ENCODE measurements around the gene CD34.
"Not testable (repeated sequence)": the region's sequence is repeated elsewhere in the genome, so short reads cannot be mapped to it uniquely, and the experiment has no call there.

CD34 gene

DNA sequence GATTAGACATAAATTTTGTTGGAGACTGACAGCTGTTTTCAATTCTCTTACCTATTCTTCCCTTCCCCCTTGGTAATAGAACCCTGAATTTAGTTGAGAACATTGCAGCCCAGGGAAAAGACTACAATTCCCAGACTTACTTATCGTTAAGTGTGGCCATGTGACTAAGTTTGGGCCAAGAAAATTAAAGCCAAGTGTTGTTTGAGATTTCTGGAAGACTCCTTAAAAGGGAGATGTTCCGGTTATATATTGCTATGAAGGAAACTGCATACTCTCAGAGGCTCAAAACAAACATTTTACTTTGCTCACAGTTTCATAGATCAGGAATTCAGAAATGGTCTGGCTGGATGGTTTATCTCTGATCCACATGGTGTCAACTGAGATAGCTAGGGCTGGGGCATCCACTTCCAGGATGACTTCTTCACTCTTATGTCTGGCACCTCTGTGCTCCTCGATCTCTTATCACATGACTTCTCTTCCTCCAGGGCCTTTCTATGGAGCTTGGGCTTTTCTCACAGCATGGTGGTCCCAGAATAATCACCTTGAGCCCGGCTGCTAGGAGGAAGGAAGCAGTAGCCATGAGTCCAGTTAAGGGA, 22.4 kb upstream of the CD34 start:
- TF ChIP-seq TOX (CRISPR knock-in tag; IDR thresholded peaks at IDR 0.05; ENCODE audit: borderline replicate concordance), result no peak
- no peak for TF ChIP-seq SNAI2 (CRISPR knock-in tag; IDR thresholded peaks at IDR 0.05)
- TF ChIP-seq ZFP30 (CRISPR knock-in tag; IDR thresholded peaks at IDR 0.05), result no peak
- no peak for TF ChIP-seq BACH2 (CRISPR knock-in tag; IDR thresholded peaks at IDR 0.05; ENCODE audit: borderline replicate concordance)
- TF ChIP-seq ZNF70 (CRISPR knock-in tag; IDR thresholded peaks at IDR 0.05), result no peak
- TF ChIP-seq ZC3H10 (CRISPR knock-in tag; IDR thresholded peaks at IDR 0.05), result no peak
- no peak for TF ChIP-seq GLIS3 (CRISPR knock-in tag; IDR thresholded peaks at IDR 0.05)
- no peak for TF ChIP-seq ZFP3 (CRISPR knock-in tag; IDR thresholded peaks at IDR 0.05)
- TF ChIP-seq, protein P1, sequence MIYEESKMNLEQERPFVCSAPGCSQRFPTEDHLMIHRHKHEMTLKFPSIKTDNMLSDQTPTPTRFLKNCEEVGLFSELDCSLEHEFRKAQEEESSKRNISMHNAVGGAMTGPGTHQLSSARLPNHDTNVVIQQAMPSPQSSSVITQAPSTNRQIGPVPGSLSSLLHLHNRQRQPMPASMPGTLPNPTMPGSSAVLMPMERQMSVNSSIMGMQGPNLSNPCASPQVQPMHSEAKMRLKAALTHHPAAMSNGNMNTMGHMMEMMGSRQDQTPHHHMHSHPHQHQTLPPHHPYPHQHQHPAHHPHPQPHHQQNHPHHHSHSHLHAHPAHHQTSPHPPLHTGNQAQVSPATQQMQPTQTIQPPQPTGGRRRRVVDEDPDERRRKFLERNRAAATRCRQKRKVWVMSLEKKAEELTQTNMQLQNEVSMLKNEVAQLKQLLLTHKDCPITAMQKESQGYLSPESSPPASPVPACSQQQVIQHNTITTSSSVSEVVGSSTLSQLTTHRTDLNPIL (CRISPR knock-in tag; IDR thresholded peaks at IDR 0.05; ENCODE audit: low read depth), result no peak
- TF ChIP-seq, protein P2, sequence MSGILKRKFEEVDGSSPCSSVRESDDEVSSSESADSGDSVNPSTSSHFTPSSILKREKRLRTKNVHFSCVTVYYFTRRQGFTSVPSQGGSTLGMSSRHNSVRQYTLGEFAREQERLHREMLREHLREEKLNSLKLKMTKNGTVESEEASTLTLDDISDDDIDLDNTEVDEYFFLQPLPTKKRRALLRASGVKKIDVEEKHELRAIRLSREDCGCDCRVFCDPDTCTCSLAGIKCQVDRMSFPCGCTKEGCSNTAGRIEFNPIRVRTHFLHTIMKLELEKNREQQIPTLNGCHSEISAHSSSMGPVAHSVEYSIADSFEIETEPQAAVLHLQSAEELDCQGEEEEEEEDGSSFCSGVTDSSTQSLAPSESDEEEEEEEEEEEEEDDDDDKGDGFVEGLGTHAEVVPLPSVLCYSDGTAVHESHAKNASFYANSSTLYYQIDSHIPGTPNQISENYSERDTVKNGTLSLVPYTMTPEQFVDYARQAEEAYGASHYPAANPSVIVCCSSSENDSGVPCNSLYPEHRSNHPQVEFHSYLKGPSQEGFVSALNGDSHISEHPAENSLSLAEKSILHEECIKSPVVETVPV (CRISPR knock-in tag; IDR thresholded peaks at IDR 0.05), result no peak
- TF ChIP-seq TCF4 (CRISPR knock-in tag; IDR thresholded peaks at IDR 0.05; ENCODE audit: borderline replicate concordance), result no peak
- no peak for TF ChIP-seq OSR1 (CRISPR knock-in tag; IDR thresholded peaks at IDR 0.05)
- ATAC-seq, result no peak

DNA sequence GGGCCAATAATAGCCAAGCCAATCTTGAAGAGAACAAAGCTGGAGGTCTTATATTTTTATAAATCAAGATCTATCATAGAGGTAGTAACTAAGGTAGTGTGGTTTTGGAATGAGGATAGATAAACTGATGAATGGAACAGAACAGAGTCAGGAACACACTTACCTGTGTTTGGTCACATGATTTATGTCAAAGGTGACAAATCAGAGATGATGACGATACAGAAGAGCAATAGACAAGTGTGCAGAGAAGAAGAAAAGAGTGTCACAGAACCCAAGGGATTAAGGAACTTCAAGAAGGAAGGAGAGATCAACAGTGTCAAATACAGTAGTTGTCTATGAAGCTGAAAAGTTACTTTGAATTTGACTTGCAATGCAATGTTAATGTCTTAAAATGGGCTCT, 16.1 kb upstream of the CD34 start:
- no peak for ATAC-seq
- TF ChIP-seq ZC3H10 (CRISPR knock-in tag; IDR thresholded peaks at IDR 0.05) (no peak), ZNF70 (CRISPR knock-in tag; IDR thresholded peaks at IDR 0.05) (no peak), ISL1 (CRISPR knock-in tag; IDR thresholded peaks at IDR 0.05) (no peak), ZNF565 (CRISPR knock-in tag; conservative IDR thresholded peaks at IDR 0.05; ENCODE audit: low read depth) (no peak), ZNF8 (CRISPR knock-in tag; IDR thresholded peaks at IDR 0.05) (no peak), PPARA (CRISPR knock-in tag; IDR thresholded peaks at IDR 0.05; ENCODE audit: borderline replicate concordance) (no peak), ZFP30 (CRISPR knock-in tag; IDR thresholded peaks at IDR 0.05) (no peak)
- TF ChIP-seq, protein P3, sequence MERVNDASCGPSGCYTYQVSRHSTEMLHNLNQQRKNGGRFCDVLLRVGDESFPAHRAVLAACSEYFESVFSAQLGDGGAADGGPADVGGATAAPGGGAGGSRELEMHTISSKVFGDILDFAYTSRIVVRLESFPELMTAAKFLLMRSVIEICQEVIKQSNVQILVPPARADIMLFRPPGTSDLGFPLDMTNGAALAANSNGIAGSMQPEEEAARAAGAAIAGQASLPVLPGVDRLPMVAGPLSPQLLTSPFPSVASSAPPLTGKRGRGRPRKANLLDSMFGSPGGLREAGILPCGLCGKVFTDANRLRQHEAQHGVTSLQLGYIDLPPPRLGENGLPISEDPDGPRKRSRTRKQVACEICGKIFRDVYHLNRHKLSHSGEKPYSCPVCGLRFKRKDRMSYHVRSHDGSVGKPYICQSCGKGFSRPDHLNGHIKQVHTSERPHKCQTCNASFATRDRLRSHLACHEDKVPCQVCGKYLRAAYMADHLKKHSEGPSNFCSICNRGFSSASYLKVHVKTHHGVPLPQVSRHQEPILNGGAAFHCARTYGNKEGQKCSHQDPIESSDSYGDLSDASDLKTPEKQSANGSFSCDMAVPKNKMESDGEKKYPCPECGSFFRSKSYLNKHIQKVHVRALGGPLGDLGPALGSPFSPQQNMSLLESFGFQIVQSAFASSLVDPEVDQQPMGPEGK (CRISPR knock-in tag; IDR thresholded peaks at IDR 0.05; ENCODE audit: borderline replicate concordance), result no peak
- TF ChIP-seq, protein P2 (CRISPR knock-in tag; IDR thresholded peaks at IDR 0.05), result no peak
- TF ChIP-seq, protein P4, sequence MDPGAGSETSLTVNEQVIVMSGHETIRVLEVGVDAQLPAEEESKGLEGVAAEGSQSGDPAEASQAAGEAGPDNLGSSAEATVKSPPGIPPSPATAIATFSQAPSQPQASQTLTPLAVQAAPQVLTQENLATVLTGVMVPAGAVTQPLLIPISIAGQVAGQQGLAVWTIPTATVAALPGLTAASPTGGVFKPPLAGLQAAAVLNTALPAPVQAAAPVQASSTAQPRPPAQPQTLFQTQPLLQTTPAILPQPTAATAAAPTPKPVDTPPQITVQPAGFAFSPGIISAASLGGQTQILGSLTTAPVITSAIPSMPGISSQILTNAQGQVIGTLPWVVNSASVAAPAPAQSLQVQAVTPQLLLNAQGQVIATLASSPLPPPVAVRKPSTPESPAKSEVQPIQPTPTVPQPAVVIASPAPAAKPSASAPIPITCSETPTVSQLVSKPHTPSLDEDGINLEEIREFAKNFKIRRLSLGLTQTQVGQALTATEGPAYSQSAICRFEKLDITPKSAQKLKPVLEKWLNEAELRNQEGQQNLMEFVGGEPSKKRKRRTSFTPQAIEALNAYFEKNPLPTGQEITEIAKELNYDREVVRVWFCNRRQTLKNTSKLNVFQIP (CRISPR knock-in tag; IDR thresholded peaks at IDR 0.05; ENCODE audit: borderline replicate concordance, low read depth), result no peak

DNA sequence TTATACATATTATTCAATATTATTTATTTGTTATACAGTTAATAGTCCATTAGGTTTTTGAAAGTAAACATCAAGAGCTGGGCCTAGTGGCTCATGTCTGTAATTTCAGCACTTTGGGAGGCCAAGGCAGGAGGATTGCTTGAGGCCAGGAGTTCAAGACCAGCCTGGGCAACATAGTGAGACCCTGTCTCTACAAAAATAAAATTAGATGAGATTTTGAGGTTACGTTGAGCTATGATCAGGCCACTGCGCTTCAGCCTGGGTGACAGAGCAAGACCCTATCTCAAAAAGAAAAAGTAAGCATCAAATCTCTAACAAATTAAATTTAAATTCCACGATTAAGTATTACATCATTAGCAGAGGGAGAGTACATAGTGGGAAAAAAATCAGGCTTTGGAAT, 15.0 kb upstream of the CD34 start:
- ATAC-seq, result not testable (repeated sequence)

DNA sequence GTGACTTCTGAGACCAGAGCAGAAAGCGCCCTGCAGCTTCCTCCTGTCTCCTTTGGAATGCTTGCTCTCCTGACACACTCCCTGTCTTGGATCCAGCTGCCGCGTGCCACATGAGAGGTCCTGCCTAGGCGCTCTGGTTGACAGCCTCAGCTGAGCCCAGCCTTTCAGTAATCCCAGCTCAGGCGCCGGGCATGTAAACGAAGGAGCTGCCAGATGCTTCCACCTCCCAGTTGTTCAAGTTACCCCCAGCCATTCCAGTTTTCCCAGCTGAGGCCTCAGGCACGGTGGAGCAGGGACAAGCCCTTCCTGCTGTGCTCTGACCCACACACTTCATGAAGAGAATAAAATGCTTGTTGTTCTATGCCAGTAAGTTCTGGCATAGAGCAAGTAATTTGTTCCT, 14.3 kb upstream of the CD34 start:
- TF ChIP-seq CSDC2 (CRISPR knock-in tag; IDR thresholded peaks at IDR 0.05), result no peak
- no peak for TF ChIP-seq ZC3H10 (CRISPR knock-in tag; IDR thresholded peaks at IDR 0.05)
- peak; percentile 47; the same call in 2 of the 3 replicates for ATAC-seq

DNA sequence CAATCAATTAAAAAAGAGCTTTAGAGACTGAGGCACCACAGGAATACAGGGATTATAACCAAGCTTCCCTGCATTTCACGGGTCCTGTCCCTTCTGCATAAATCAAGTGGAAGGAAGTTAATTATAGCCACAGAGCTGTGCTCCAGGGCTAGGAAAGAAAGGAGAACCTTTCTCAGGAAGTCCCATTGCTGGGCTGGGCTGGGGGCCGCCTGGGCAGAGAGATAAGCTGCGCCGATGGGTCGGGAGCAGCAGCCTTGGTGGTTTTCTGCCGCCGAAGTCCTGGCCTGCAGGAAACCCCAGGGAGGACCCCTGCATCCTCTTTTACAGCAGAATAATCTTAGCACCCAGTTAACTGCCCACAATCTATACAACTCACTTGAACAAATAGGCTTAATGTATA, 12.6 kb upstream of the CD34 start:
- TF ChIP-seq, protein P5, sequence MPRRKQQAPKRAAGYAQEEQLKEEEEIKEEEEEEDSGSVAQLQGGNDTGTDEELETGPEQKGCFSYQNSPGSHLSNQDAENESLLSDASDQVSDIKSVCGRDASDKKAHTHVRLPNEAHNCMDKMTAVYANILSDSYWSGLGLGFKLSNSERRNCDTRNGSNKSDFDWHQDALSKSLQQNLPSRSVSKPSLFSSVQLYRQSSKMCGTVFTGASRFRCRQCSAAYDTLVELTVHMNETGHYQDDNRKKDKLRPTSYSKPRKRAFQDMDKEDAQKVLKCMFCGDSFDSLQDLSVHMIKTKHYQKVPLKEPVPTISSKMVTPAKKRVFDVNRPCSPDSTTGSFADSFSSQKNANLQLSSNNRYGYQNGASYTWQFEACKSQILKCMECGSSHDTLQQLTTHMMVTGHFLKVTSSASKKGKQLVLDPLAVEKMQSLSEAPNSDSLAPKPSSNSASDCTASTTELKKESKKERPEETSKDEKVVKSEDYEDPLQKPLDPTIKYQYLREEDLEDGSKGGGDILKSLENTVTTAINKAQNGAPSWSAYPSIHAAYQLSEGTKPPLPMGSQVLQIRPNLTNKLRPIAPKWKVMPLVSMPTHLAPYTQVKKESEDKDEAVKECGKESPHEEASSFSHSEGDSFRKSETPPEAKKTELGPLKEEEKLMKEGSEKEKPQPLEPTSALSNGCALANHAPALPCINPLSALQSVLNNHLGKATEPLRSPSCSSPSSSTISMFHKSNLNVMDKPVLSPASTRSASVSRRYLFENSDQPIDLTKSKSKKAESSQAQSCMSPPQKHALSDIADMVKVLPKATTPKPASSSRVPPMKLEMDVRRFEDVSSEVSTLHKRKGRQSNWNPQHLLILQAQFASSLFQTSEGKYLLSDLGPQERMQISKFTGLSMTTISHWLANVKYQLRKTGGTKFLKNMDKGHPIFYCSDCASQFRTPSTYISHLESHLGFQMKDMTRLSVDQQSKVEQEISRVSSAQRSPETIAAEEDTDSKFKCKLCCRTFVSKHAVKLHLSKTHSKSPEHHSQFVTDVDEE (CRISPR knock-in tag; IDR thresholded peaks at IDR 0.05), result no peak
- no peak for ATAC-seq

All from SK-N-SH treated with all-trans-retinoic acid at 6 μM for 48 hours (cell line).